Amniotic epithelial cell (primary cell): ENCODE measurements around the gene C17orf107.
A peak's percentile ranks its signal among the peaks of the same experiment; 100 is the strongest.
"Not testable (repeated sequence)": the region's sequence is repeated elsewhere in the genome, so short reads cannot be mapped to it uniquely, and the experiment has no call there.

Source experiments
- DNase-seq: peaks from one replicate; pipeline ENCODE4 v3.0.0-alpha.2; 2010; ENCODE audit warnings: low read depth

C17orf107 gene

GRCh38 chr17:4900231-4901107 lies 1.1 kb downstream of the C17orf107 start:
- no peak for DNase-seq

- no peak for DNase-seq
These were observed 1.8 kb downstream of the C17orf107 start for GRCh38 chr17:4901108-4901647.

- DNase-seq: no peak
These were observed 2.5 kb downstream of the C17orf107 start for GRCh38 chr17:4901648-4902344.

- no peak for DNase-seq
These were observed 3.2 kb downstream of the C17orf107 start for GRCh38 chr17:4902540-4902939.

- peak; percentile 80 for DNase-seq
These were observed 3.9 kb downstream of the C17orf107 start, which contains the start of gene CHRNE for GRCh38 chr17:4903051-4903818. Gene CHRNE (minus strand): TSS chr17:4903098. CDS start chr17:4903063, 35 bp downstream.

GRCh38 chr17:4906642-4907041 lies 7.3 kb downstream of the C17orf107 start:
- not testable (repeated sequence) for DNase-seq

- DNase-seq: no peak
These were observed 9.0 kb downstream of the C17orf107 start for GRCh38 chr17:4908301-4908700.

GRCh38 chr17:4908711-4909496 lies 9.6 kb downstream of the C17orf107 start:
- DNase-seq: peak; percentile 96

GRCh38 chr17:4913994-4914393 lies 14.7 kb downstream of the C17orf107 start:
- no peak for DNase-seq

GRCh38 chr17:4914551-4914950 lies 15.2 kb downstream of the C17orf107 start:
- not testable (repeated sequence) for DNase-seq

GRCh38 chr17:4919511-4920047 lies 20.2 kb downstream of the C17orf107 start:
- no peak for DNase-seq

GRCh38 chr17:4920351-4921048 lies 21.2 kb downstream of the C17orf107 start:
- DNase-seq: peak; percentile 86

GRCh38 chr17:4921320-4921719 lies 22.0 kb downstream of the C17orf107 start:
- DNase-seq: no peak

GRCh38 chr17:4926577-4927335 lies 27.4 kb downstream of the C17orf107 start:
- DNase-seq: not testable (repeated sequence)

- DNase-seq: no peak
These were observed 29.5 kb downstream of the C17orf107 start for GRCh38 chr17:4928881-4929280.

GRCh38 chr17:4931963-4932362 lies 32.6 kb downstream of the C17orf107 start, which contains the start of gene GP1BA:
Gene GP1BA (plus strand): TSS chr17:4932277. CDS start chr17:4932605, 328 bp downstream.
- no peak for DNase-seq

- no peak for DNase-seq
These were observed 33.4 kb downstream of the C17orf107 start for GRCh38 chr17:4932756-4933155.

GRCh38 chr17:4933646-4934045 lies 34.3 kb downstream of the C17orf107 start:
- DNase-seq: no peak
